Ovary (tissue), 9 donors: ENCODE measurements around the gene CEP112. TPM values are rescaled to one million over a fixed set of nuclear protein-coding genes. Genes with fewer than 3 reads are reported as not detected.
"Not testable (repeated sequence)": the region's sequence is repeated elsewhere in the genome, so short reads cannot be mapped to it uniquely, and the experiment has no call there.

Experiments used
- DNase-seq, 5 donors: peaks; one replicate each; pipeline ENCODE4 v3.0.0-alpha.2; 2019 to 2020
- H3K27ac ChIP-seq, 2 donors: fragments of 200-600 bp; one replicate each; pipeline versions ENCODE4 v1.5.1 to v1.8.0; 2019 to 2022
- H3K27me3 ChIP-seq: fragments of 200-600 bp; one replicate; pipeline ENCODE4 v1.8.0; 2022
- H3K36me3 ChIP-seq: fragments of 200-600 bp; sonication (generic); one replicate; pipeline ENCODE4 v1.5.1; 2019
- H3K4me1 ChIP-seq: one replicate; pipeline ENCODE4 v1.8.1; 2013; ENCODE audit warnings: mild to moderate bottlenecking, moderate library complexity; ENCODE audit not compliant: insufficient read depth
- H3K4me3 ChIP-seq: fragments of 200-600 bp; sonication (generic); one replicate; pipeline ENCODE4 v1.5.1; 2017
- H3K9me3 ChIP-seq, 2 donors: fragments of 200-600 bp in 1 of 2; sonication (generic) in 1 of 2; one replicate each; pipeline versions ENCODE4 v1.5.1 to v1.8.1; 2013 to 2019; ENCODE audit warnings: mild to moderate bottlenecking in 1 of 2, moderate library complexity in 1 of 2
- CTCF ChIP-seq, 3 donors: fragments of 450-650 bp in 2 of 3; fragments of 200-600 bp in 1 of 3; IDR thresholded peaks; one replicate each; pipeline versions ENCODE4 v1.5.1 to v1.8.0; 2016 to 2022; ENCODE audit warnings: antibody characterized with exemption in 3 of 3, mild to moderate bottlenecking in 1 of 3
- EP300 ChIP-seq: sonication (generic); formaldehyde crosslinking; IDR thresholded peaks from one replicate; pipeline ENCODE4 v1.6.1; 2017; ENCODE audit warnings: antibody characterized with exemption
- POLR2A ChIP-seq: fragments of 450-650 bp; IDR thresholded peaks from one replicate; pipeline ENCODE4 v1.6.1; 2017; ENCODE audit warnings: antibody characterized with exemption, mild to moderate bottlenecking, moderate library complexity
- WGBS, 3 donors: extraction: QIAGEN DNeasy Blood & Tissue Kit in 1 of 3; methylation state at CpG; one replicate each; pipeline versions ENCODE4 v1.1.5 to v1.1.7; 2013 to 2017; 5-methylcytosine and 5-hydroxymethylcytosine counted together
- intact Hi-C, 4 donors: fragments of 100-400 bp; cut with DNase I; formaldehyde crosslinking; loops; one replicate each; pipeline versions ENCODE4 v1.11.0 to v1.15.1; 2022 to 2023
- polyA plus RNA-seq, 2 donors: library from polyadenylated mRNA; stranded (reverse); fragments of 200-250 nt in 1 of 2; fragments of 350-450 nt in 1 of 2; fragmentation: Illumina TruSeq in 1 of 2; extraction: RNeasy Lipid Tissue Mini Kit (QIAGEN cat#74804) in 1 of 2; gene quantifications; one replicate each; pipeline ENCODE4 v1.2.3, GENCODE V29; 2013 to 2014
- total RNA-seq, 7 donors: library from RNA; depleted of rRNA in 2 of 7; stranded (reverse); fragments of >200 nt in 2 of 7; fragmentation: NEBNext Ultra II Directional in 3 of 7; extraction: Animal tissue kit (Norgen Biotek cat#: 25700) in 3 of 7; gene quantifications; one replicate each; pipeline versions ENCODE4 v1.1.0 to v1.2.4, GENCODE V29; 2016 to 2023
- donor health status: DM: no; HTN: no; CAD: no; lungs with moderate emphysema.
- donor health status: DM: no; HTN: no; CAD: no.
- donor health status: Bipolar disorder and iron deficiency.
- donor health status: DM: yes; HTN: yes; CAD: no.
- donor health status: DM: no; HTN: no; CAD: no.
- donor health status: DM: yes; HTN: yes; CAD: no.

The CEP112 gene
- total and polyA plus RNA-seq, 9 donors: 9.3 to 25.5 (median 16.9) TPM

GRCh38 chr17:65814418-65814817, 377.5 kb downstream of the CEP112 start:
- H3K36me3 ChIP-seq: no peaks in the 10 kb centered on the region
- no peak overlapping the region for H3K27ac ChIP-seq
- 71 to 78% (median 73%) methylated on average over 1 of the region's 1 CpG for WGBS, 3 donors
- no peaks in the 10 kb centered on the region for H3K9me3 ChIP-seq
- no peak overlapping the region for H3K4me3 ChIP-seq
- TF ChIP-seq EP300: no peak
- TF ChIP-seq POLR2A: no peak
- TF ChIP-seq CTCF (IDR thresholded peaks at IDR 0.05): no peak
- no peak for DNase-seq
- no peaks in the 10 kb centered on the region for H3K27me3 ChIP-seq
- intact Hi-C loops: no loop called here
- H3K4me1 ChIP-seq: no peaks in the 10 kb centered on the region

GRCh38 chr17:65813306-65813705, 378.6 kb downstream of the CEP112 start:
- intact Hi-C loops: no loop called here
- 83 to 88% (median 83%) methylated on average over 3 of the region's 3 CpGs for WGBS, 3 donors
- H3K27me3 ChIP-seq: no peaks in the 10 kb centered on the region
- H3K4me3 ChIP-seq: no peak overlapping the region
- no peaks in the 10 kb centered on the region for H3K9me3 ChIP-seq
- no peak for DNase-seq
- H3K4me1 ChIP-seq: no peaks in the 10 kb centered on the region
- no peak overlapping the region for H3K27ac ChIP-seq
- TF ChIP-seq CTCF (IDR thresholded peaks at IDR 0.05) (no peak), EP300 (no peak), POLR2A (no peak)
- no peaks in the 10 kb centered on the region for H3K36me3 ChIP-seq

- no peak for TF ChIP-seq EP300
- no peak for TF ChIP-seq POLR2A
- no peak for TF ChIP-seq CTCF (IDR thresholded peaks at IDR 0.05)
- Histone ChIP-seq H3K4me3 (no peak overlapping the region), H3K27me3 (no peaks in the 10 kb centered on the region), H3K4me1 (no peaks in the 10 kb centered on the region), H3K9me3 (no peaks in the 10 kb centered on the region), H3K27ac (no peak overlapping the region), H3K36me3 (no peaks in the 10 kb centered on the region)
- 64 to 66% (median 64%) methylated on average over 3 of the region's 3 CpGs for WGBS, 3 donors
- no peak for DNase-seq
- intact Hi-C loops: no loop called here
These were observed 380.9 kb downstream of the CEP112 start for GRCh38 chr17:65811043-65811442.

GRCh38 chr17:65809366-65809765, 382.6 kb downstream of the CEP112 start:
- no peak for DNase-seq
- no peak overlapping the region for H3K27ac ChIP-seq
- no peaks in the 10 kb centered on the region for H3K4me1 ChIP-seq
- intact Hi-C loops: loop anchor here in 1 of 4 donors (10.0 kb wide), 1 partner anchor 325 kb away; no protein-coding TSS in a partner anchor
- TF ChIP-seq EP300 (no peak), CTCF (IDR thresholded peaks at IDR 0.05) (no peak), POLR2A (no peak)
- H3K4me3 ChIP-seq: no peak overlapping the region
- 81 to 85% (median 83%) methylated on average over 2 of the region's 2 CpGs for WGBS, 3 donors
- no peaks in the 10 kb centered on the region for H3K36me3 ChIP-seq
- H3K9me3 ChIP-seq: no peaks in the 10 kb centered on the region
- no peaks in the 10 kb centered on the region for H3K27me3 ChIP-seq

GRCh38 chr17:65808566-65808965, 383.4 kb downstream of the CEP112 start:
- 93 to 100% (median 98%) methylated on average over 1 of the region's 1 CpG for WGBS, 3 donors
- H3K27me3 ChIP-seq, H3K9me3 ChIP-seq, H3K36me3 ChIP-seq, H3K4me1 ChIP-seq, DNase-seq, H3K27ac ChIP-seq, H3K4me3 ChIP-seq: not testable (repeated sequence)
- intact Hi-C loops: loop anchor here in 1 of 4 donors (10.0 kb wide), 1 partner anchor 324 kb away; no protein-coding TSS in a partner anchor
